IPS-NIHi7 (cell line): Measurements from ENCODE around the gene HARBI1.

ENCODE experiments used
- DNase-seq: peaks from one replicate; pipeline ENCODE4 v3.0.0; 2012; ENCODE audit warnings: mixed read lengths; ENCODE audit errors: extremely low spot score

HARBI1 gene

GRCh38 chr11:46633291-46634217, 16.5 kb upstream of the HARBI1 start:
- DNase-seq, result no peak

DNA sequence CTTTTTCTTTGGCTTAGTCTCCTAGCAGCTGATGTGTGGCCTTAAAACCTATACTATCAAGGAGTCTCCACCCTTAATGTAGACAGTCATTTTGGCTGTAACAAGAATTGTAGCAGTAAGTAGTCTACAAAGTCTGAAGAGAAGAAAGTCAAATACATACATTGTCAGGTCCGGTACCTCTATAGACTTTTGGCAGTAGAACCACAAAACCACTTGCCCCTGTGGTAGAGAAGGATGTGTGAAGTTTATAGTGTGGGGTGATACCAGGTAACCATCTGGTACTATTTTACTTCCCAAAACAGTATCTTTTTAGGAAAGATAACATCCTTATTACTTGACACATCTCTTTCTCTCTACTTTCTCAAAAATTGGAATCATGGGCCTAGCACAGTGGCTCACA, 15.5 kb upstream of the HARBI1 start:
- no peak for DNase-seq

GRCh38 chr11:46631676-46632075, 14.6 kb upstream of the HARBI1 start:
- DNase-seq, result no peak

DNA sequence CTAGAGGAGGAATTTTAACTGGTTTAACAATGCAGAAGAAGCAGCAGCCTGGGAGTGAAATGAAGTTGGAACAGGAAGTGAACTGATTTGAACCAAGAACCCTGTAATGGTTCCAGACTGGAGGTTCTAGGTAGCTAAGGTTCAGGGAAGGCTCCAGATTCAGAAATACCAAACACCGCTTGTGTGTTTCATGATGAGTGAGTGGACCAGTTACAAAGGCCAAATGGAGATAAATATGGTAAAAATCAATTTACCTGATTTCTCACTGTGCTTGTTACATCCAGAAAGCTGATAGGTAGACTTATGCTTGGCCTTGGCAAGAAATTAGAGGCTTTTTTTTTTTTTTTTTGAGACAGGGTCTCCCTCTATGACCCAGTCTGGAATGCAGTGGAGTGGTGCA, 13.2 kb upstream of the HARBI1 start:
- DNase-seq, result no peak

GRCh38 chr11:46628961-46629360, 11.9 kb upstream of the HARBI1 start:
- no peak for DNase-seq

GRCh38 chr11:46625406-46625805, 8.4 kb upstream of the HARBI1 start:
- no peak for DNase-seq

DNA sequence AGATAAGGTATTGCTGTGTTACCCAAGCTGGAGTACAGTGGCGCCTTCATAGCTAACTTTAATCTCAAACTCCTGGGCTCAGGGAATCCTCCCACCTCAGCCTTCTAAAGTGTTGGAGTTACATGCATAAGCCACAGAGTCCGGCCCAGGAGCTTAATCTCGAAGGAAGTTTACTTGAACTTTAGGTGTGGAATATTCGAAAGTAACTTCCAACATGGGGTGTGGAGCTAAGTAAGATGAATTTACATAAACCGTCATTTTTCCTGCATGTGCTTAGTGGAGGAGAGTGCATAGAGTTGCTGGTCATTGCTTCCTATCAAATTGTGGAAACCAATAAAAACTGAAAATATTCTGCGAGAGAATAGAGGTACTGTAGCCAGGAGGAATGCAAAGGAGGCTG, 1.8 kb upstream of the HARBI1 start:
- DNase-seq, result no peak

GRCh38 chr11:46617972-46618314, 916 bp upstream of the HARBI1 start:
- no peak for DNase-seq

GRCh38 chr11:46616551-46617133, 385 bp downstream of the HARBI1 start:
- DNase-seq, result no peak

GRCh38 chr11:46615756-46616155, 1.3 kb downstream of the HARBI1 start:
- no peak for DNase-seq

DNA sequence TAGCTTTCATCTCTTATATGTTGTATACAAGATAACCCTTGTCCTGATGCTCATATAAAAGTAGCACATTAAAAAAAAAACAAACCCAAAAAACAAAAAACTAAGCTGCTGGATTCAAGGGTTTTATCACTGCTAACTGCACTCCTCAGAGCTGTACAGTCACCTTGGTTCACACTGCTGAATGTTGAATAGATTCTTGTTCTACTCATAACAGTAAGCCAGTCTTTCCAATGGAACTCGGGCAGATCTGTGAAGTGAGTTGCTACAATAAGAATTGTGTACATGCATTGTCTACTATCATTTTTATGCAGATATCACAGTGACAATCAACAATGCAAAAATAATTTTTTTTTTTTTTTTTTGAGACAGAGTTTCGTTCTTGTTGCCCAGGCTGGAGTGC, 4.7 kb downstream of the HARBI1 start:
- DNase-seq, result no peak

GRCh38 chr11:46611526-46612304, 5.3 kb downstream of the HARBI1 start:
- no peak for DNase-seq

DNA sequence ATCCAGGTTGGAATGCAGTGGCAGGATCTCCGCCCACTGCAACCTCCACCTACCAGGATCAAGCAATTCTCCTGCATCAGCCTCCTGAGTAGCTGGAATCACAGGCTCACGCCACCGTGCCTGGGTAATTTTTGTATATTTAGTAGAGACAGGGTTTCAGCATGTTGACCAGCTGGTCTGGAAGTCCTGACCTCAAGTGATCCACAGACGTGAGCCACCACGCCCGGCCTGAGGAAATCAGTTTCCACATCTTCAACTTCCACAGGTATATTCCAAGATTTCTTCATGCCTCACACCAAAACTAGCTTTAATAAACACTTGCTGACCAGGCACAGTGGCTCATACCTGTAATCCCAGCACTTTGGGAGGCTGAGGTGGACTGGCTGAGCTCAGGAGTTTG, 7.6 kb downstream of the HARBI1 start:
- no peak for DNase-seq

GRCh38 chr11:46607516-46607915, 9.5 kb downstream of the HARBI1 start:
- no peak for DNase-seq

DNA sequence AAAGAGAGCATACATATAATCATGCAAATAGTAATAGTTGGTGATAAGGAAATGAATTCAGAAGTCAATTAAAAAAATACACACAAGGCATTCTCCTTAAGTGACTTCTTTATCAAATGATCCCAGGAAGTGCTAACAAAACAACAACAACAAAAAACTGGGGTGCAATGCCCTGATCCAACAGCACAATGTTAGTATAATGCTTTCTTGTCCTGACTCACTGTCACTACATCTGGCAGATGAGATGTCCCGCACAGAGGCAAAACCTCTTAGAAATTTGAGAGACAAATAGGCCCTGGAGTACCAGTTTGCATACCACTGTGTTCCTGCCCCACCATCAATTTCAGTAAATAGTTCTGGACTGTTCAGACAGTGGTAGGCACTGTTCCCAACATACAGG, 12.2 kb downstream of the HARBI1 start:
- DNase-seq, result no peak

GRCh38 chr11:46603704-46604308, 13.2 kb downstream of the HARBI1 start:
- DNase-seq, result no peak

GRCh38 chr11:46601129-46601528, 15.9 kb downstream of the HARBI1 start:
- no peak for DNase-seq

GRCh38 chr11:46600194-46600960, 16.6 kb downstream of the HARBI1 start:
- DNase-seq, result no peak

- no peak for DNase-seq
These were observed 17.5 kb downstream of the HARBI1 start for GRCh38 chr11:46599340-46600193.

GRCh38 chr11:46597609-46598219, 19.3 kb downstream of the HARBI1 start:
- no peak for DNase-seq
